Glutamatergic neuron (in vitro differentiated cells): ENCODE data around the gene KCNT1. TPM values are rescaled to one million over a fixed set of nuclear protein-coding genes. Genes with fewer than 3 reads are reported as not detected.

Experiments
- DNase-seq: peaks from one replicate; pipeline ENCODE4 v3.0.0; 2022
- H3K27ac Mint-ChIP-seq: one replicate; pipeline ENCODE4 v1.8.0; 2020; ENCODE audit warnings: mild to moderate bottlenecking, mixed read lengths, inconsistent platforms; ENCODE audit not compliant: unreplicated experiment
- H3K27me3 Mint-ChIP-seq: one replicate; pipeline ENCODE4 v1.8.0; 2020; ENCODE audit warnings: mild to moderate bottlenecking, moderate library complexity, mixed read lengths, inconsistent platforms; ENCODE audit not compliant: unreplicated experiment
- H3K36me3 Mint-ChIP-seq: one replicate; pipeline ENCODE4 v1.8.0; 2020; ENCODE audit warnings: mild to moderate bottlenecking, mixed read lengths, inconsistent platforms; ENCODE audit not compliant: unreplicated experiment
- H3K4me1 Mint-ChIP-seq: one replicate; pipeline ENCODE4 v1.8.0; 2020; ENCODE audit warnings: mild to moderate bottlenecking, low read depth, mixed read lengths, inconsistent platforms; ENCODE audit not compliant: unreplicated experiment
- H3K4me3 Mint-ChIP-seq: one replicate; pipeline ENCODE4 v1.8.0; 2020; ENCODE audit warnings: mild to moderate bottlenecking, mixed read lengths, inconsistent platforms; ENCODE audit not compliant: unreplicated experiment
- H3K9me3 Mint-ChIP-seq: one replicate; pipeline ENCODE4 v1.8.0; 2020; ENCODE audit warnings: mild to moderate bottlenecking, moderate library complexity, mixed read lengths, inconsistent platforms; ENCODE audit not compliant: unreplicated experiment
- CTCF ChIP-seq: fragments of 200-600 bp; sonication (generic); IDR thresholded peaks from one replicate; pipeline ENCODE4 v1.5.0; 2021; ENCODE audit not compliant: partially characterized antibody, unreplicated experiment
- total RNA-seq: library from RNA; stranded (reverse); fragmentation: NEBNext Ultra II Directional; extraction: Animal tissue kit (Norgen Biotek cat#: 25700); gene quantifications from one replicate; pipeline ENCODE4 v1.2.1, GENCODE V29; 2021; ENCODE audit not compliant: unreplicated experiment

The KCNT1 gene
- total RNA-seq, 1 donor from 2014 or later: 0.76 TPM

GRCh38 chr9:135779571-135779970 is 77.6 kb downstream of the KCNT1 start:
- Mint-ChIP-seq H3K4me3 (no peak overlapping the region), H3K27ac (no peak overlapping the region), H3K36me3 (no peaks in the 10 kb centered on the region), H3K9me3 (peaks cover 3% of the 10 kb centered on the region), H3K4me1 (no peaks in the 10 kb centered on the region), H3K27me3 (no peaks in the 10 kb centered on the region)
- TF ChIP-seq CTCF: no peak
- DNase-seq: no peak

DNA sequence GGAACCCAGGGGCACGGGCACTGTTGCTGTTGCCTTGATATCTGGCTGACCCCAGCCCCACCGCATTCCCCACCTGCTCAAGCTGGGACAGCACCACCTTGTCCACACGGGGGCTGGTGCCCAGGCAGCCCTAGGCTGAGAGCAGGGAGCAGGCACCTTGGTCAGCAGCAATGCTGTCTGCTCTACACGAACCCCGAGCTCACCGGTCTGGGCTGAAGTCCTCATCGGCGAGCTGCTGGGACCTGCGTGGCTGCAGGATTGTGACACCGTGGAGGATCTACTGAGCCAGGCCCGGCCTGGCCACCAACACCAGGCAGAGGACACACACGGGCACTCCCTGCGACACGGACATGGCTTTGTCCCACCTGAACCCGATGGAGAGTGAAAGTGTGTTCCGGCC is 78.1 kb downstream of the KCNT1 start:
- Mint-ChIP-seq H3K4me3 (no peak overlapping the region), H3K27ac (no peak overlapping the region), H3K4me1 (no peaks in the 10 kb centered on the region), H3K27me3 (no peaks in the 10 kb centered on the region), H3K9me3 (peaks cover 3% of the 10 kb centered on the region), H3K36me3 (no peaks in the 10 kb centered on the region)
- no peak for DNase-seq
- TF ChIP-seq CTCF: no peak

DNA sequence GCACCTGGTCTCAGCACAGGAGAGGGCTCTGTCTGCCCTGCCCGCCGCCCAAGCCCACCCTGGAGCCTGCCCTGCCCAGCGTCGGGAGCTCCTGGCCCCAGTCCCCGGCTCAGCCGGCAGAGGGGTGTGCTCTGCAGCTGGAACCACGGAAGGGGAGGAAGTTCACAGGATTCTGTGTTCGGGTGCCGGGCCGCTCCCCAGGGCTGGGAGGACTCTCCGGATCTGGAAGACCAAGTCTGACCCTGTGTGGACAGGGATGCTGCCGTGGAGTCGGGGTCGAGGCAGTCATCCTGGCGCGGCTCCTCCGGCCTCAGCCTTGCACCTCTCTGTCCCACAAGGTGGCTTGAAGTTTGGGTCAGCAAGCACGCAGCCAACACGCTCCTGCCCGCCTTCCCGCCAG is 78.6 kb downstream of the KCNT1 start:
- no peak for DNase-seq
- Mint-ChIP-seq H3K4me1 (no peaks in the 10 kb centered on the region), H3K9me3 (peaks cover 3% of the 10 kb centered on the region), H3K36me3 (no peaks in the 10 kb centered on the region), H3K27me3 (no peaks in the 10 kb centered on the region), H3K4me3 (no peak overlapping the region), H3K27ac (no peak overlapping the region)
- TF ChIP-seq CTCF: no peak

GRCh38 chr9:135782946-135783345 is 81.0 kb downstream of the KCNT1 start:
- DNase-seq: no peak
- Mint-ChIP-seq H3K27ac (no peak overlapping the region), H3K36me3 (no peaks in the 10 kb centered on the region), H3K4me3 (no peak overlapping the region), H3K9me3 (peaks cover 3% of the 10 kb centered on the region), H3K27me3 (no peaks in the 10 kb centered on the region), H3K4me1 (no peaks in the 10 kb centered on the region)
- no peak for TF ChIP-seq CTCF

DNA sequence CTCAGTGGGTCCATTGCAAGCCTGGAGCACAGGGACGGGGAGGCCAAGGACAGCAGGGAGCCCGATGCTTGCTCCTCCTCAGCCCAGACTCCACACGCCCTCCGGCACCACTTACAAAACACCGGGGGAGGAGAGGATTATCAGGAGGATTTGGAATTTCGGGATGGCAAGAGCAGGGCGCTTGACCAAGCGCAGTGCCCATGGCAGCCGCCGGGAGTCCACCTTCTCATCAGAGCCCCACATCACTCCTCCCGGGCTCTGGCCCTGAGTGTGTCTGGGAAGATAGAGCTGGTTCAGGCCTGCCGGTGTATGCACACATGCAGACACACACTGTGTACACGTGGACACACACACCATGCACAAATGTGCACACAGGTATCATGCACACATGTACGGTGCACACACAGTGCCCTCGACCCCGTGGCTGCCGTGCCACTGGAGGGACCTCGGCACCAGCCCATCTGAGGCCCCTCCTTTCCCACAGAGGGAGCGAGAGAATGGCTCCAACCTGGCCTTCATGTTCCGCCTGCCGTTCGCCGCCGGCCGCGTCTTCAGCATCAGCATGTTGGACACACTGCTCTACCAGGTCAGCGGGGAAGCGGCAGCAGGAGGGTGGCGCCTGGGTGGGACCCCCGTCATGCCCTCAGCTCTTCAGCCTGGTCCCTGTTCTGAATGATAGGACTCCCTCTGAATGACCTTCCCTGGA is 81.7 kb downstream of the KCNT1 start:
- Mint-ChIP-seq H3K4me1 (no peaks in the 10 kb centered on the region), H3K27ac (no peak overlapping the region), H3K4me3 (no peak overlapping the region), H3K9me3 (peaks cover 3% of the 10 kb centered on the region), H3K27me3 (no peaks in the 10 kb centered on the region), H3K36me3 (no peaks in the 10 kb centered on the region)
- DNase-seq: no peak
- TF ChIP-seq CTCF: no peak
